WTC11 (cell line): Measurements from ENCODE around the gene PLXNB1. TPM values are rescaled to one million over a fixed set of nuclear protein-coding genes. Genes with fewer than 3 reads are reported as not detected.

Source experiments
- ATAC-seq: fragments of 200-7000 bp; cut with Tn5 transposase; 2 replicates; pipeline ENCODE4 v1.10.0; 2021; ENCODE audit warnings: mild to moderate bottlenecking, moderate library complexity
- CTCF ChIA-PET: fragments of 300-600 bp; sonication (Branson Sonifier 250); formaldehyde crosslinking; loops from one replicate; lab custom pipeline; 2021; ENCODE audit warnings: antibody characterized with exemption; lab: Charles Lee
- POLR2A ChIA-PET: fragments of 350-600 bp; sonication (Branson Sonifier 250); formaldehyde crosslinking; loops from one replicate; lab custom pipeline; 2021; ENCODE audit warnings: antibody characterized with exemption; lab: Charles Lee
- DNase-seq: peaks from one replicate; pipeline ENCODE4 v3.0.0; 2021; ENCODE audit warnings: low spot score
- H3K27ac Mint-ChIP-seq: 2 replicates; pipeline ENCODE4 v1.8.0; 2021; ENCODE audit warnings: mixed read lengths
- H3K27me3 Mint-ChIP-seq: 2 replicates; pipeline ENCODE4 v1.8.0; 2021; ENCODE audit warnings: low read depth, mild to moderate bottlenecking, moderate library complexity, mixed read lengths
- H3K36me3 Mint-ChIP-seq: 2 replicates; pipeline ENCODE4 v1.8.0; 2021; ENCODE audit warnings: mixed read lengths
- H3K4me1 Mint-ChIP-seq: 2 replicates; pipeline ENCODE4 v1.8.0; 2022; ENCODE audit warnings: mixed read lengths
- H3K4me3 Mint-ChIP-seq: 2 replicates; pipeline ENCODE4 v1.8.0; 2021; ENCODE audit warnings: mild to moderate bottlenecking, moderate library complexity, mixed read lengths
- H3K9me3 Mint-ChIP-seq: 2 replicates; pipeline ENCODE4 v1.8.0; 2021; ENCODE audit warnings: mixed read lengths
- AFF4 ChIP-seq: sonication (generic); formaldehyde crosslinking; IDR thresholded peaks from 2 replicates; pipeline ENCODE4 v1.8.1; 2023; ENCODE audit warnings: mild to moderate bottlenecking, missing genetic modification reagents, borderline replicate concordance
- CTCF ChIP-seq: fragments of 200-600 bp; IDR thresholded peaks from 2 replicates; pipeline ENCODE4 v1.8.0; 2022; ENCODE audit warnings: antibody characterized with exemption
- E2F1 ChIP-seq: sonication (generic); formaldehyde crosslinking; IDR thresholded peaks from 2 replicates; pipeline ENCODE4 v1.8.0; 2022; ENCODE audit warnings: mild to moderate bottlenecking, missing genetic modification reagents
- E2F4 ChIP-seq: sonication (generic); formaldehyde crosslinking; IDR thresholded peaks from 2 replicates; pipeline ENCODE4 v1.8.1; 2022; ENCODE audit warnings: low read depth, mild to moderate bottlenecking, moderate library complexity, missing genetic modification reagents, borderline replicate concordance
- ESRRA ChIP-seq: sonication (generic); formaldehyde crosslinking; IDR thresholded peaks from 2 replicates; pipeline ENCODE4 v1.8.1; 2022; ENCODE audit warnings: mild to moderate bottlenecking, missing genetic modification reagents, borderline replicate concordance
- FOXJ3 ChIP-seq: sonication (generic); formaldehyde crosslinking; IDR thresholded peaks from 2 replicates; pipeline ENCODE4 v1.9.0; 2021; ENCODE audit warnings: missing genetic modification reagents, mild to moderate bottlenecking, borderline replicate concordance
- FOXP4 ChIP-seq: sonication (generic); formaldehyde crosslinking; IDR thresholded peaks from 2 replicates; pipeline ENCODE4 v1.8.0; 2022; ENCODE audit warnings: mild to moderate bottlenecking, missing genetic modification reagents
- GABPB1 ChIP-seq: sonication (generic); formaldehyde crosslinking; IDR thresholded peaks from 2 replicates; pipeline ENCODE4 v1.8.1; 2023; ENCODE audit warnings: mild to moderate bottlenecking, missing genetic modification reagents
- JAZF1 ChIP-seq: fragments of 250-450 bp; sonication (Bioruptor Pico); IDR thresholded peaks from 2 replicates; pipeline ENCODE4 v1.9.0; 2021; ENCODE audit warnings: moderate library complexity, mild to moderate bottlenecking, inconsistent platforms
- NR2C2 ChIP-seq: sonication (generic); formaldehyde crosslinking; IDR thresholded peaks from 2 replicates; pipeline ENCODE4 v1.8.0; 2022; ENCODE audit warnings: mild to moderate bottlenecking, missing genetic modification reagents
- RELA ChIP-seq: sonication (generic); formaldehyde crosslinking; IDR thresholded peaks from 2 replicates; pipeline ENCODE4 v1.8.1; 2022; ENCODE audit warnings: missing genetic modification reagents, mild to moderate bottlenecking, borderline replicate concordance
- RORB ChIP-seq: fragments of 250-450 bp; sonication (Bioruptor Pico); IDR thresholded peaks from 2 replicates; pipeline ENCODE4 v1.9.0; 2021; ENCODE audit warnings: mild to moderate bottlenecking
- SOX15 ChIP-seq: fragments of 250-450 bp; sonication (Bioruptor Pico); IDR thresholded peaks from 2 replicates; pipeline ENCODE4 v1.9.0; 2021; ENCODE audit warnings: mild to moderate bottlenecking
- TEAD1 ChIP-seq: sonication (generic); formaldehyde crosslinking; IDR thresholded peaks from 2 replicates; pipeline ENCODE4 v1.8.0; 2022; ENCODE audit warnings: mild to moderate bottlenecking, missing genetic modification reagents
- ZBTB21 ChIP-seq: sonication (generic); formaldehyde crosslinking; IDR thresholded peaks from 2 replicates; pipeline ENCODE4 v1.8.1; 2023; ENCODE audit warnings: mild to moderate bottlenecking, missing genetic modification reagents, borderline replicate concordance
- ZNF138 ChIP-seq: sonication (generic); formaldehyde crosslinking; conservative IDR thresholded peaks from 2 replicates; pipeline ENCODE4 v1.8.1; 2022; ENCODE audit warnings: mild to moderate bottlenecking, moderate library complexity, missing genetic modification reagents
- ZNF232 ChIP-seq: sonication (generic); formaldehyde crosslinking; IDR thresholded peaks from 2 replicates; pipeline ENCODE4 v1.8.0; 2022; ENCODE audit warnings: mild to moderate bottlenecking, missing genetic modification reagents
- ZNF416 ChIP-seq: fragments of 250-450 bp; sonication (Bioruptor Pico); IDR thresholded peaks from 2 replicates; pipeline ENCODE4 v1.9.0; 2021; ENCODE audit warnings: mild to moderate bottlenecking, inconsistent platforms
- ZNF671 ChIP-seq: fragments of 250-450 bp; sonication (Bioruptor Pico); IDR thresholded peaks from 2 replicates; pipeline ENCODE4 v1.8.0; 2021; ENCODE audit warnings: mild to moderate bottlenecking
- total RNA-seq: library from RNA; stranded (reverse); gene quantifications from 3 replicates; pipeline ENCODE4 v1.2.3, GENCODE V29; 2021

The PLXNB1 gene
- total RNA-seq, 1 experiment from 2014 or later: 143 TPM

GRCh38 chr3:48422681-48423080 is 7.2 kb downstream of the PLXNB1 start (continued):
- TF ChIP-seq E2F4 (CRISPR knock-in tag) (no peak), ZBTB21 (CRISPR knock-in tag) (no peak)
- TF ChIP-seq, all 79 proteins: peak for 0

- ChIA-PET POLR2A (no interaction called here), CTCF (interaction anchor here (1.0 to 18.3 kb wide), 9 partner anchors 10 to 1478 kb away, joined by 3 to 218 read pairs (median 7); partner anchors contain the start of genes CCDC51 and TMA7)
- TF ChIP-seq SOX15 (CRISPR knock-in tag): no peak
- TF ChIP-seq CTCF: no peak
- TF ChIP-seq ZNF232 (CRISPR knock-in tag): no peak
- TF ChIP-seq ESRRA (CRISPR knock-in tag): no peak
- TF ChIP-seq ZNF416: no peak
- no peak for TF ChIP-seq AFF4
- TF ChIP-seq ZNF671: no peak
- no peak for TF ChIP-seq RELA (CRISPR knock-in tag)
- TF ChIP-seq JAZF1 (CRISPR knock-in tag): no peak
- TF ChIP-seq FOXJ3: no peak
- no peak for TF ChIP-seq RORB (CRISPR knock-in tag)
- TF ChIP-seq FOXP4 (CRISPR knock-in tag): no peak
- TF ChIP-seq GABPB1: no peak
- TF ChIP-seq NR2C2 (CRISPR knock-in tag): no peak
- TF ChIP-seq ZNF138 (CRISPR knock-in tag): no peak
- no peak for TF ChIP-seq TEAD1 (CRISPR knock-in tag)
- TF ChIP-seq E2F1 (CRISPR knock-in tag): no peak
- peaks cover 7% of the 10 kb centered on the region; the same call in 1 of the 2 replicates for H3K36me3 Mint-ChIP-seq
- no peak overlapping the region for H3K27ac Mint-ChIP-seq
- no peaks in the 10 kb centered on the region for H3K27me3 Mint-ChIP-seq
- DNase-seq (no peak), ATAC-seq (peak; percentile 50)
- no peaks in the 10 kb centered on the region for H3K9me3 Mint-ChIP-seq
- H3K4me1 Mint-ChIP-seq: peaks cover 19% of the 10 kb centered on the region
- no peak overlapping the region for H3K4me3 Mint-ChIP-seq
These were observed 7.6 kb downstream of the PLXNB1 start for GRCh38 chr3:48422272-48422671.
